HUES48 (cell line): ENCODE results near the gene MTERF4.

Experiments used
- H3K27ac ChIP-seq: one replicate; pipeline ENCODE4 v1.7.0; 2013; ENCODE audit warnings: low read depth, low read length, inconsistent platforms
- H3K27me3 ChIP-seq: 2 replicates; pipeline ENCODE4 v1.6.1; 2013; ENCODE audit warnings: mild to moderate bottlenecking, low read length; ENCODE audit not compliant: control insufficient read depth, insufficient read depth
- H3K36me3 ChIP-seq: 2 replicates; pipeline ENCODE4 v1.6.1; 2013; ENCODE audit warnings: low read length; ENCODE audit not compliant: control insufficient read depth, insufficient read depth
- H3K4me1 ChIP-seq: 2 replicates; pipeline ENCODE4 v1.6.1; 2013; ENCODE audit warnings: mild to moderate bottlenecking, low read length; ENCODE audit not compliant: control insufficient read depth, insufficient read depth
- H3K4me3 ChIP-seq: 2 replicates; pipeline ENCODE4 v1.5.1; 2013; ENCODE audit warnings: mild to moderate bottlenecking, low read depth, low read length
- H3K9ac ChIP-seq: 2 replicates; pipeline ENCODE4 v1.6.1; 2013; ENCODE audit warnings: mild to moderate bottlenecking, low read depth, low read length, moderate library complexity
- H3K9me3 ChIP-seq: 2 replicates; pipeline ENCODE4 v1.6.1; 2013; ENCODE audit warnings: low read length; ENCODE audit not compliant: control insufficient read depth, insufficient read depth

The MTERF4 gene

GRCh38 chr2:241087420-241088268 is 14.4 kb downstream of the MTERF4 start:
- Histone ChIP-seq H3K36me3 (peaks cover 52% of the 10 kb centered on the region), H3K9ac (no peak overlapping the region), H3K27ac (no peak overlapping the region)

GRCh38 chr2:241084856-241085444 is 17.1 kb downstream of the MTERF4 start:
- no peaks in the 10 kb centered on the region for H3K27me3 ChIP-seq
- H3K27ac ChIP-seq = no peak overlapping the region
- H3K4me1 ChIP-seq = no peaks in the 10 kb centered on the region
- no peaks in the 10 kb centered on the region for H3K9me3 ChIP-seq
- H3K4me3 ChIP-seq = no peak overlapping the region
- no peak overlapping the region for H3K9ac ChIP-seq
- H3K36me3 ChIP-seq = peaks cover 37% of the 10 kb centered on the region

More at GRCh38 chr2:241087420-241088268, 14.4 kb downstream of the MTERF4 start:
- no peaks in the 10 kb centered on the region for H3K9me3 ChIP-seq
- H3K27me3 ChIP-seq = no peaks in the 10 kb centered on the region
- H3K4me3 ChIP-seq = no peak overlapping the region
- H3K4me1 ChIP-seq = no peaks in the 10 kb centered on the region

- Histone ChIP-seq H3K27me3 (no peaks in the 10 kb centered on the region), H3K9ac (no peak overlapping the region), H3K27ac (no peak overlapping the region), H3K36me3 (peaks cover 19% of the 10 kb centered on the region), H3K9me3 (no peaks in the 10 kb centered on the region), H3K4me3 (no peak overlapping the region), H3K4me1 (no peaks in the 10 kb centered on the region)
These were observed 19.0 kb downstream of the MTERF4 start for GRCh38 chr2:241083091-241083415.

- H3K27me3 ChIP-seq = no peaks in the 10 kb centered on the region
- no peak overlapping the region for H3K9ac ChIP-seq
- H3K36me3 ChIP-seq = peaks cover 14% of the 10 kb centered on the region
- H3K4me3 ChIP-seq = no peak overlapping the region
- H3K4me1 ChIP-seq = no peaks in the 10 kb centered on the region
- no peak overlapping the region for H3K27ac ChIP-seq
- H3K9me3 ChIP-seq = no peaks in the 10 kb centered on the region
These were observed 19.6 kb downstream of the MTERF4 start for GRCh38 chr2:241082341-241083090.

GRCh38 chr2:241081643-241082340 is 20.3 kb downstream of the MTERF4 start:
- H3K9ac ChIP-seq = no peak overlapping the region
- no peaks in the 10 kb centered on the region for H3K9me3 ChIP-seq
- H3K4me1 ChIP-seq = no peaks in the 10 kb centered on the region
- no peak overlapping the region for H3K27ac ChIP-seq
- H3K36me3 ChIP-seq = peaks cover 6% of the 10 kb centered on the region
- no peak overlapping the region for H3K4me3 ChIP-seq
- H3K27me3 ChIP-seq = no peaks in the 10 kb centered on the region

GRCh38 chr2:241081190-241081642 is 20.9 kb downstream of the MTERF4 start:
- H3K9ac ChIP-seq = no peak overlapping the region
- no peaks in the 10 kb centered on the region for H3K4me1 ChIP-seq
- H3K4me3 ChIP-seq = no peak overlapping the region
- H3K27me3 ChIP-seq = no peaks in the 10 kb centered on the region
- no peak overlapping the region for H3K27ac ChIP-seq
- H3K9me3 ChIP-seq = no peaks in the 10 kb centered on the region
- peaks cover under 1% of the 10 kb centered on the region; the same call in 1 of the 2 replicates for H3K36me3 ChIP-seq

GRCh38 chr2:241080405-241081189 is 21.5 kb downstream of the MTERF4 start:
- H3K36me3 ChIP-seq = no peaks in the 10 kb centered on the region
- no peak overlapping the region for H3K9ac ChIP-seq
- no peaks in the 10 kb centered on the region for H3K4me1 ChIP-seq
- no peaks in the 10 kb centered on the region for H3K27me3 ChIP-seq
- no peak overlapping the region for H3K27ac ChIP-seq
- no peaks in the 10 kb centered on the region for H3K9me3 ChIP-seq
- H3K4me3 ChIP-seq = no peak overlapping the region

GRCh38 chr2:241074901-241075540 is 27.1 kb downstream of the MTERF4 start:
- Histone ChIP-seq H3K36me3 (no peaks in the 10 kb centered on the region), H3K27me3 (no peaks in the 10 kb centered on the region), H3K9ac (no peak overlapping the region), H3K4me3 (no peak overlapping the region), H3K27ac (no peak overlapping the region), H3K4me1 (no peaks in the 10 kb centered on the region), H3K9me3 (no peaks in the 10 kb centered on the region)

- no peak overlapping the region for H3K9ac ChIP-seq
- no peaks in the 10 kb centered on the region for H3K4me1 ChIP-seq
- no peak overlapping the region for H3K4me3 ChIP-seq
- no peaks in the 10 kb centered on the region for H3K27me3 ChIP-seq
- H3K27ac ChIP-seq = no peak overlapping the region
- no peaks in the 10 kb centered on the region for H3K36me3 ChIP-seq
- H3K9me3 ChIP-seq = no peaks in the 10 kb centered on the region
These were observed 27.8 kb downstream of the MTERF4 start for GRCh38 chr2:241074065-241074818.
